ENCODE measurements around the gene SUN5.

SUN5 gene

GRCh38 chr20:33013701-33014326, 9.6 kb upstream of the SUN5 start:
- no peak for DNase-seq

GRCh38 chr20:33012327-33013189, 8.3 kb upstream of the SUN5 start:
- DNase-seq = no peak

- no peak for DNase-seq
Observed at GRCh38 chr20:33010674-33011449, 6.6 kb upstream of the SUN5 start.

- DNase-seq = no peak
Observed at GRCh38 chr20:33010133-33010504, 5.9 kb upstream of the SUN5 start.

GRCh38 chr20:33009214-33010132, 5.2 kb upstream of the SUN5 start:
- DNase-seq = no peak

GRCh38 chr20:33008336-33009213, 4.3 kb upstream of the SUN5 start:
- no peak for DNase-seq

GRCh38 chr20:33007376-33008335, 3.4 kb upstream of the SUN5 start, which contains the start of gene BPIFB2:
Gene BPIFB2, plus strand, starts transcription at chr20:33007704. Its CDS starts 871 bp downstream, at chr20:33008575.
- no peak for DNase-seq

GRCh38 chr20:33006776-33007375, 2.6 kb upstream of the SUN5 start:
- DNase-seq = no peak

GRCh38 chr20:33005908-33006775, 1.9 kb upstream of the SUN5 start:
- DNase-seq = no peak

GRCh38 chr20:33005132-33005566, 916 bp upstream of the SUN5 start:
- DNase-seq = no peak

- DNase-seq = no peak
Observed at GRCh38 chr20:33002087-33002808, 2.0 kb downstream of the SUN5 start.

- no peak for DNase-seq
Observed at GRCh38 chr20:33000802-33001466, 3.3 kb downstream of the SUN5 start.

- no peak for DNase-seq
Observed at GRCh38 chr20:32999603-33000250, 4.5 kb downstream of the SUN5 start.

GRCh38 chr20:32997431-32997830, 6.8 kb downstream of the SUN5 start:
- no peak for DNase-seq

GRCh38 chr20:32995802-32996201, 8.4 kb downstream of the SUN5 start:
- no peak for DNase-seq

- no peak for DNase-seq
Observed at GRCh38 chr20:32993496-32994050, 10.7 kb downstream of the SUN5 start.
